NOMO-1 treated with DMSO at 0.1 percent for 48 hours (cell line): ENCODE results near the gene QKI.
"Not testable (repeated sequence)": the region's sequence is repeated elsewhere in the genome, so short reads cannot be mapped to it uniquely, and the experiment has no call there.

Source experiments
- DNase-seq: peaks from one replicate; lab custom pipeline; 2025; ENCODE audit not compliant: unreplicated experiment; lab: John Stamatoyannopoulos, UW

QKI gene

GRCh38 chr6:163572612-163573011, 158.1 kb downstream of the QKI start:
- no peak for DNase-seq

- DNase-seq: no peak
Measured at GRCh38 chr6:163573503-163574179, 159.1 kb downstream of the QKI start.

GRCh38 chr6:163576114-163576513, 161.6 kb downstream of the QKI start:
- no peak for DNase-seq

- DNase-seq: no peak
Measured at GRCh38 chr6:163577404-163577803, 162.9 kb downstream of the QKI start.

GRCh38 chr6:163579111-163579879, 164.8 kb downstream of the QKI start:
- DNase-seq: no peak

- DNase-seq: no peak
Measured at GRCh38 chr6:163579880-163580295, 165.4 kb downstream of the QKI start.

GRCh38 chr6:163580311-163581030, 166.0 kb downstream of the QKI start:
- no peak for DNase-seq

GRCh38 chr6:163583558-163583957, 169.0 kb downstream of the QKI start:
- no peak for DNase-seq

- DNase-seq: peak; percentile 91
Measured at GRCh38 chr6:163585932-163586437, 171.5 kb downstream of the QKI start.

GRCh38 chr6:163586888-163587287, 172.4 kb downstream of the QKI start:
- no peak for DNase-seq

- DNase-seq: no peak
Measured at GRCh38 chr6:163588220-163588919, 173.9 kb downstream of the QKI start.

GRCh38 chr6:163589387-163589786, 174.9 kb downstream of the QKI start:
- no peak for DNase-seq

- not testable (repeated sequence) for DNase-seq
Measured at GRCh38 chr6:163590132-163590531, 175.6 kb downstream of the QKI start.

- no peak for DNase-seq
Measured at GRCh38 chr6:163592872-163593271, 178.4 kb downstream of the QKI start.

GRCh38 chr6:163596174-163596573, 181.7 kb downstream of the QKI start:
- no peak for DNase-seq

- no peak for DNase-seq
Measured at GRCh38 chr6:163599136-163599535, 184.6 kb downstream of the QKI start.

GRCh38 chr6:163599684-163600083, 185.2 kb downstream of the QKI start:
- DNase-seq: no peak

GRCh38 chr6:163600331-163600730, 185.8 kb downstream of the QKI start:
- no peak for DNase-seq

GRCh38 chr6:163600781-163601180, 186.3 kb downstream of the QKI start:
- no peak for DNase-seq

- no peak for DNase-seq
Measured at GRCh38 chr6:163602851-163603250, 188.3 kb downstream of the QKI start.

GRCh38 chr6:163603395-163603794, 188.9 kb downstream of the QKI start:
- DNase-seq: no peak
